ENCODE results near the gene CEP131. TPM values are rescaled to one million over a fixed set of nuclear protein-coding genes. Genes with fewer than 3 reads are reported as not detected.

The CEP131 gene
- total and polyA plus RNA-seq, 2 donors (not counting 3 experiments of a cell fraction or from before 2014, with no cell fraction given): 5.3 to 17.9 TPM

- intact Hi-C loops (cut with micrococcal nuclease): no loop called here
- Histone ChIP-seq H3K4me1 (ENCODE audit: control insufficient read depth, extremely low read depth, insufficient read depth, low read length) (no peaks in the 10 kb centered on the region), H3K79me2 (ENCODE audit: control insufficient read depth, insufficient read depth, low read length) (no peaks in the 10 kb centered on the region), H3K9me1 (replicated peaks; ENCODE audit: control insufficient read depth, extremely low read depth, insufficient read depth, low read length) (no peaks in the 10 kb centered on the region), H3K36me3 (ENCODE audit: control insufficient read depth in 2 of 2, extremely low read depth in 1 of 2, insufficient read depth in 2 of 2, low read length in 2 of 2) (peaks cover 0 to 4% of the 10 kb centered on the region in 2 experiments), H3K9ac (replicated peaks; ENCODE audit: extremely low read depth, insufficient read depth, low read length) (no peak overlapping the region), H3K4me2 (ENCODE audit: insufficient read depth, low read length) (no peak overlapping the region), H3K9me3 (replicated peaks; ENCODE audit: control insufficient read depth, insufficient read depth, low read length) (no peaks in the 10 kb centered on the region), H3K27ac (ENCODE audit: insufficient read depth, low read depth, low read length) (no peak overlapping the region), H3K27me3 (ENCODE audit: control insufficient read depth in 2 of 2, insufficient read depth in 2 of 2, low read length in 2 of 2) (no peaks in the 10 kb centered on the region), H3K4me3 (replicated peaks in 1 of 3; ENCODE audit: insufficient read depth in 1 of 3, low read depth in 1 of 3, low read length in 3 of 3) (no peak overlapping the region), H2AFZ (ENCODE audit: low read depth, low read length) (no peak overlapping the region), H4K20me1 (replicated peaks; ENCODE audit: control insufficient read depth, extremely low read depth, insufficient read depth, low read length) (no peaks in the 10 kb centered on the region)
- DNase-seq (ENCODE audit: low read depth, low spot score): no peak
- no peak for TF ChIP-seq GATA2 (IDR thresholded peaks at IDR 0.05; ENCODE audit: insufficient read depth, insufficient read length, low read depth, low read length)
- TF ChIP-seq POLR2A (IDR thresholded peaks at IDR 0.05; ENCODE audit: low read depth, low read length): no peak
- no peak for TF ChIP-seq EZH2 (IDR thresholded peaks at IDR 0.05; ENCODE audit: borderline replicate concordance, low read depth, low read length, severe bottlenecking)
- no peak for TF ChIP-seq MYC (IDR thresholded peaks at IDR 0.05; ENCODE audit: low read depth, low read length)
- TF ChIP-seq, protein P1, sequence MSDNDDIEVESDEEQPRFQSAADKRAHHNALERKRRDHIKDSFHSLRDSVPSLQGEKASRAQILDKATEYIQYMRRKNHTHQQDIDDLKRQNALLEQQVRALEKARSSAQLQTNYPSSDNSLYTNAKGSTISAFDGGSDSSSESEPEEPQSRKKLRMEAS (IDR thresholded peaks at IDR 0.05; ENCODE audit: insufficient read depth, insufficient read length): no peak
- no peak for TF ChIP-seq FOS (IDR thresholded peaks at IDR 0.05; ENCODE audit: borderline replicate concordance, insufficient read depth, low read length)
- no peak for TF ChIP-seq POLR2AphosphoS5 (IDR thresholded peaks at IDR 0.05; ENCODE audit: insufficient read depth, low read depth, low read length)
- CTCF ChIA-PET: interaction anchor here (1.5 to 5.5 kb wide), 2 partner anchors 14 to 45 kb away, joined by 6 to 40 read pairs; no protein-coding TSS in a partner anchor
- dilution Hi-C loops (cut with MboI; ENCODE audit: extremely low pct_ligation_motif_present, low sequenced_read_pairs): no loop called here
- BruUV-seq (replicated peaks): no TSS peak
- no peak for FAIRE-seq
- POLR2A ChIA-PET: no interaction called here
Measured at GRCh38 chr17:81187120-81187519, 35.6 kb downstream of the CEP131 start.

DNA sequence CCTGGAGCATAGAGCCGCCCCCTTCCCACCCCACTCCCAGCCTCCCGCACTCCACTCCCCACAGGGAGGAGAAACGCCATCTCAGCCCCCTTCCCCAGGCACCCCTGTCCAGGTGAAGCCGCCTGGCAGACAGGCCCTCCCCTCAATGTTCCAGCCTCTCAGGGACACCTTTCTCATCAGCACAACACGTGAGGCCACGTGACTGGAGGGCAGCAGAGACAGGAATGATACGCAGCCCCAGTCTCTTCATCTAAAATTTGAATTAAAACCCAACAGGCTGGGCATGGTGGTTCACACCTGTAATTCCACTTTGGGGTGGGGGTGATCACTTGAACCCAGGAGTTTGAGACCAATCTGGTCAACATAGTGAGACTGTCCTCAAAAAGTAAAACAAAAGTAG lies 36.6 kb downstream of the CEP131 start:
- ChIA-PET CTCF (interaction anchor here (1.5 to 5.5 kb wide), 2 partner anchors 15 to 44 kb away, joined by 6 to 40 read pairs; no protein-coding TSS in a partner anchor), POLR2A (no interaction called here)
- H3K36me3 ChIP-seq (ENCODE audit: control insufficient read depth in 2 of 2, extremely low read depth in 1 of 2, insufficient read depth in 2 of 2, low read length in 2 of 2): peaks cover 0 to 2% of the 10 kb centered on the region in 2 experiments

More for the DNA sequence above, 36.6 kb downstream of the CEP131 start:
- no TSS peak for BruUV-seq (replicated peaks)
- Histone ChIP-seq H3K4me2 (ENCODE audit: insufficient read depth, low read length) (no peak overlapping the region), H3K79me2 (ENCODE audit: control insufficient read depth, insufficient read depth, low read length) (no peaks in the 10 kb centered on the region), H3K9me3 (replicated peaks; ENCODE audit: control insufficient read depth, insufficient read depth, low read length) (no peaks in the 10 kb centered on the region), H4K20me1 (replicated peaks; ENCODE audit: control insufficient read depth, extremely low read depth, insufficient read depth, low read length) (no peaks in the 10 kb centered on the region), H2AFZ (ENCODE audit: low read depth, low read length) (no peak overlapping the region), H3K27me3 (ENCODE audit: control insufficient read depth in 2 of 2, insufficient read depth in 2 of 2, low read length in 2 of 2) (no peaks in the 10 kb centered on the region), H3K9me1 (replicated peaks; ENCODE audit: control insufficient read depth, extremely low read depth, insufficient read depth, low read length) (no peaks in the 10 kb centered on the region), H3K4me3 (replicated peaks in 1 of 3; ENCODE audit: insufficient read depth in 1 of 3, low read depth in 1 of 3, low read length in 3 of 3) (no peak overlapping the region), H3K4me1 (ENCODE audit: control insufficient read depth, extremely low read depth, insufficient read depth, low read length) (no peaks in the 10 kb centered on the region), H3K9ac (replicated peaks; ENCODE audit: extremely low read depth, insufficient read depth, low read length) (no peak overlapping the region), H3K27ac (ENCODE audit: insufficient read depth, low read depth, low read length) (no peak overlapping the region)
- TF ChIP-seq CTCF (IDR thresholded peaks at IDR 0.05; ENCODE audit: extremely low read depth in 1 of 2, insufficient read depth in 1 of 2, low read depth in 1 of 2, low read length in 2 of 2) (no peak), FOS (IDR thresholded peaks at IDR 0.05; ENCODE audit: borderline replicate concordance, insufficient read depth, low read length) (no peak), GATA2 (IDR thresholded peaks at IDR 0.05; ENCODE audit: insufficient read depth, insufficient read length, low read depth, low read length) (no peak), EZH2 (IDR thresholded peaks at IDR 0.05; ENCODE audit: borderline replicate concordance, low read depth, low read length, severe bottlenecking) (no peak), JUN (IDR thresholded peaks at IDR 0.05; ENCODE audit: borderline replicate concordance, insufficient read depth, insufficient read length, low read depth) (no peak), MYC (IDR thresholded peaks at IDR 0.05; ENCODE audit: low read depth, low read length) (no peak), POLR2A (IDR thresholded peaks at IDR 0.05; ENCODE audit: low read depth, low read length) (no peak), POLR2AphosphoS5 (IDR thresholded peaks at IDR 0.05; ENCODE audit: insufficient read depth, low read depth, low read length) (no peak)
- TF ChIP-seq, protein P1 (IDR thresholded peaks at IDR 0.05; ENCODE audit: insufficient read depth, insufficient read length): no peak
- DNase-seq (ENCODE audit: low read depth, low spot score) (no peak), FAIRE-seq (no peak)
- dilution Hi-C loops (cut with MboI; ENCODE audit: extremely low pct_ligation_motif_present, low sequenced_read_pairs): no loop called here
- intact Hi-C loops (cut with micrococcal nuclease): no loop called here
